ENCODE results near the gene MAP2. TPM values are rescaled to one million over a fixed set of nuclear protein-coding genes. Genes with fewer than 3 reads are reported as not detected.

Gene MAP2
- total RNA-seq, 1 donor from 2014 or later = 16.5 TPM

DNA sequence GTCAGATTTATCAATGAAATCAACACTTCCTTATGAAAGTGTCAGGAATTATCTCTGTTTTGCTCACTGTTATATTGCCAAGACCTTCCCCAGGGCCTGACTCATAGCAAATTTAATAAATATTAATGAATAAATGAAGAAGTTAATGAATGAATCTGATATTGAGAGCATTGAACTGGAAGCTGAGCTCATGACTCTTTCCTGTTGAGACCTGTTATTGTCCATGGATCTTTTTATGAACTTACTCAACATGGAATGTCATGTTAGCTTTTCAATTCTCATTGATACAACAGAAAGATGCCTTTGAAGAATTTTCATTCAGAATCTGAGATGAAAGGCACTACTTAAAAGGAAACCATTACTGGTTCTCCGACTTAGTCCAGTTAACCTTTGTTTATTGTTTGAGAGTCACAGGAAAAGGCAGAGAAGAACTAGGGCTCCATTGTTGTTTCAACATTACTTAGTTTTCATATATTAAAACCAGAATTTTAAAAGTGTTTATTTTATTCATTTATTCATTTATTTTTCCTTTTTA, 257.4 kb downstream of the MAP2 start:
- TF ChIP-seq, protein P1, sequence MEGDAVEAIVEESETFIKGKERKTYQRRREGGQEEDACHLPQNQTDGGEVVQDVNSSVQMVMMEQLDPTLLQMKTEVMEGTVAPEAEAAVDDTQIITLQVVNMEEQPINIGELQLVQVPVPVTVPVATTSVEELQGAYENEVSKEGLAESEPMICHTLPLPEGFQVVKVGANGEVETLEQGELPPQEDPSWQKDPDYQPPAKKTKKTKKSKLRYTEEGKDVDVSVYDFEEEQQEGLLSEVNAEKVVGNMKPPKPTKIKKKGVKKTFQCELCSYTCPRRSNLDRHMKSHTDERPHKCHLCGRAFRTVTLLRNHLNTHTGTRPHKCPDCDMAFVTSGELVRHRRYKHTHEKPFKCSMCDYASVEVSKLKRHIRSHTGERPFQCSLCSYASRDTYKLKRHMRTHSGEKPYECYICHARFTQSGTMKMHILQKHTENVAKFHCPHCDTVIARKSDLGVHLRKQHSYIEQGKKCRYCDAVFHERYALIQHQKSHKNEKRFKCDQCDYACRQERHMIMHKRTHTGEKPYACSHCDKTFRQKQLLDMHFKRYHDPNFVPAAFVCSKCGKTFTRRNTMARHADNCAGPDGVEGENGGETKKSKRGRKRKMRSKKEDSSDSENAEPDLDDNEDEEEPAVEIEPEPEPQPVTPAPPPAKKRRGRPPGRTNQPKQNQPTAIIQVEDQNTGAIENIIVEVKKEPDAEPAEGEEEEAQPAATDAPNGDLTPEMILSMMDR (IDR thresholded peaks at IDR 0.05; ENCODE audit: unreplicated experiment) = no peak
- Mint-ChIP-seq H3K4me3 (ENCODE audit: low read depth) (no peak overlapping the region), H3K27me3 (no peaks in the 10 kb centered on the region), H3K4me1 (ENCODE audit: low read depth) (peaks cover 17% of the 10 kb centered on the region), H3K27ac (no peak overlapping the region), H3K9me3 (ENCODE audit: low read depth) (no peaks in the 10 kb centered on the region), H3K36me3 (ENCODE audit: insufficient read depth) (no peaks in the 10 kb centered on the region)
- no peak for DNase-seq (ENCODE audit: low spot score, unreplicated experiment)

DNA sequence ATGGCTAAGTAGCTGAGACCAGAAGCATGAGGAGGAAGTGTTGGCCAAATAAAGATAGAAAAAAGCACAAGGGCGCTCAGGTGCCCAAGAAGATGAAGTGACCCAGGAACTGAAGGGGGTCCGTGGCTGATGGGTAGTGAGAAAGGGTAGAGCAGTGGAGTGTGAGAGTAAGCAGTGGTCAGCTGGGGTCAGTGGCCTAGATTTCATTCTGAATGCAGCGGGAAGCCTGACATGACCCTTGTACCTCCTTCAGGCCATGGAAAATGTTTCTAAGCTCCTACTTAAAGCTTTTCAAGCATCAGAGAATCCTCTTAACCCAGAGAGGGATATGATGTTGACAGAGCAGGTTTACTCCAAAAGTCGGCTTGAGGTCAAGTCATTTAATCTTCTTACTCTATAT, 258.8 kb downstream of the MAP2 start:
- Mint-ChIP-seq H3K36me3 (ENCODE audit: insufficient read depth) (no peaks in the 10 kb centered on the region), H3K27me3 (no peaks in the 10 kb centered on the region), H3K4me3 (ENCODE audit: low read depth) (no peak overlapping the region), H3K27ac (no peak overlapping the region), H3K4me1 (ENCODE audit: low read depth) (peaks cover 17% of the 10 kb centered on the region), H3K9me3 (ENCODE audit: low read depth) (no peaks in the 10 kb centered on the region)
- TF ChIP-seq, protein P1 (IDR thresholded peaks at IDR 0.05; ENCODE audit: unreplicated experiment) = no peak
- DNase-seq (ENCODE audit: low spot score, unreplicated experiment) = no peak

DNA sequence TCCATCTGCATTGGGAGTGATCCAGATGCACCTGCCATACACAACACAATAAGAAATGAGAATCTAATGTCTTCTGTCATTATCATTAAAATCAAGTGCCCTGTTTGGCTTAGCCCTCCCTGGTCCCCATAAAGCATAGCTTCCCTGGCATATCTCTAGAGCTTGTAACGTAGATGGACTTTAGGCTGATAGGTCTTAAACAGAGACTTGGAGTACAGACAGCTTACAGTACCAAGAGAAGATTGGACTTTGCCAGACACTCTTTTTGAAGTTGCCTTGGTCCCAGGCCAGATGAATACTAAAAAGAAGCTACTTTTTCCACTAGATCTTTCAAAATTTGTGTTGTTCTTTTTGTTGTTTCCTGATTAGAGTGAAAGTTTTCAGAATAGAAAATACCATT, 261.5 kb downstream of the MAP2 start:
- no peaks in the 10 kb centered on the region for H3K36me3 Mint-ChIP-seq (ENCODE audit: insufficient read depth)
- H3K27ac Mint-ChIP-seq = no peak overlapping the region

DNA sequence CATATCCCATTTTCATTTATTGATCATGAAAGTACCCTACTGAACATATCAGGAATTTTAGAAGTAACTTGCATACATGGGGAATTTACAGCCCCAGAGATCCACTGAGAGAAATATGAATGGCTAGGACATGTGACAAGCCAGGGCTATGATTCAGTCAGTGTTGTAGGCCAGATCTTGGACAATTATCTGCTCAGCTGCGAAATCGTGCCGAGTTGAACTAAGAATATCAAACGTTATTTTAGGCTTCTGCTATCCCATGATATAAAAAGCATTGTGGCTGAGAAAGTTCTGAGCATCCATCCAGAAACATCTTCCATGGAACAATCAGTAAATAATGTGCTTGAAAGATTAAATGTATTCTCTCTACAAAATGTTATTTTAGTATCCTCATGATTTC, 262.1 kb downstream of the MAP2 start:
- H3K4me3 Mint-ChIP-seq (ENCODE audit: low read depth) = no peak overlapping the region
- DNase-seq (ENCODE audit: low spot score, unreplicated experiment) = no peak
- H3K4me1 Mint-ChIP-seq (ENCODE audit: low read depth) = peaks cover 8% of the 10 kb centered on the region
- H3K9me3 Mint-ChIP-seq (ENCODE audit: low read depth) = no peaks in the 10 kb centered on the region
- no peaks in the 10 kb centered on the region for H3K27me3 Mint-ChIP-seq
- no peaks in the 10 kb centered on the region for H3K36me3 Mint-ChIP-seq (ENCODE audit: insufficient read depth)
- H3K27ac Mint-ChIP-seq = no peak overlapping the region
- TF ChIP-seq, protein P1 (IDR thresholded peaks at IDR 0.05; ENCODE audit: unreplicated experiment) = no peak

More for the DNA sequence above, 261.5 kb downstream of the MAP2 start:
- DNase-seq (ENCODE audit: low spot score, unreplicated experiment) = no peak
- peaks cover 9% of the 10 kb centered on the region for H3K4me1 Mint-ChIP-seq (ENCODE audit: low read depth)
- TF ChIP-seq, protein P1 (IDR thresholded peaks at IDR 0.05; ENCODE audit: unreplicated experiment) = no peak
- no peak overlapping the region for H3K4me3 Mint-ChIP-seq (ENCODE audit: low read depth)
- H3K9me3 Mint-ChIP-seq (ENCODE audit: low read depth) = no peaks in the 10 kb centered on the region
- no peaks in the 10 kb centered on the region for H3K27me3 Mint-ChIP-seq

DNA sequence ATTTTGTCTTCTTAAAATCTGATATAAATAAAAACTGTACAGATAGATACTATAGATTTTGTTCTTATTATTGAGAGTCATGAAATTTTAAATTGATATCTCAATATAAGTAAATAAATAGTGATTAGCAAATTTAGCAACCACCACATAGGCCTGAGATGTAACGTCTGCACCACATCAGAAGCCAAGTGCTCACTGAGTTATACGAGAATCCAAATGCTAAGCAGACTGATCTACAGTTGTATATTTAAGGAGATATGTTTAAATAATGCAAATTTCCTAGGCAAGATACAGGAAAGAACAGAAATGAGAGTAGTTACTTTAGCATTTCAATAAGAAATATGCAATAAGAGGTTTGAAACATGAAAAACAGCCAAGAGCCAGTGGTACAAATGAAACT, 262.6 kb downstream of the MAP2 start:
- no peaks in the 10 kb centered on the region for H3K36me3 Mint-ChIP-seq (ENCODE audit: insufficient read depth)
- peaks cover 6% of the 10 kb centered on the region for H3K4me1 Mint-ChIP-seq (ENCODE audit: low read depth)
- H3K27me3 Mint-ChIP-seq = no peaks in the 10 kb centered on the region
- DNase-seq (ENCODE audit: low spot score, unreplicated experiment) = no peak
- H3K27ac Mint-ChIP-seq = no peak overlapping the region
- no peaks in the 10 kb centered on the region for H3K9me3 Mint-ChIP-seq (ENCODE audit: low read depth)
- no peak overlapping the region for H3K4me3 Mint-ChIP-seq (ENCODE audit: low read depth)
- TF ChIP-seq, protein P1 (IDR thresholded peaks at IDR 0.05; ENCODE audit: unreplicated experiment) = no peak
